IgD-negative memory B cell (primary cell): ENCODE measurements around the gene RASA1. TPM values are rescaled to one million over a fixed set of nuclear protein-coding genes. Genes with fewer than 3 reads are reported as not detected.

Experiments used
- H3K27ac Mint-ChIP-seq, 3 donors: one replicate each; pipeline ENCODE4 v1.8.0; 2020 to 2022; ENCODE audit warnings: mild to moderate bottlenecking in 3 of 3, mixed read lengths in 3 of 3, moderate library complexity in 1 of 3
- H3K27me3 Mint-ChIP-seq: one replicate; pipeline ENCODE4 v1.8.0; 2021; ENCODE audit warnings: mixed read lengths
- H3K36me3 Mint-ChIP-seq: one replicate; pipeline ENCODE4 v1.8.0; 2020; ENCODE audit warnings: mild to moderate bottlenecking, mixed read lengths
- H3K4me1 Mint-ChIP-seq, 3 donors: one replicate each; pipeline ENCODE4 v1.8.0; 2020 to 2022; ENCODE audit warnings: mixed read lengths in 3 of 3, mild to moderate bottlenecking in 1 of 3
- H3K4me3 Mint-ChIP-seq, 4 donors: one replicate each; pipeline ENCODE4 v1.8.0; 2020 to 2022; ENCODE audit warnings: mild to moderate bottlenecking in 4 of 4, mixed read lengths in 4 of 4, moderate library complexity in 3 of 4
- H3K9me3 Mint-ChIP-seq, 3 donors: one replicate each; pipeline ENCODE4 v1.8.0; 2020 to 2021; ENCODE audit warnings: mixed read lengths in 3 of 3, mild to moderate bottlenecking in 1 of 3
- polyA plus RNA-seq: library from polyadenylated mRNA; unstranded; fragments of 300-500 nt; fragmentation: Illumina TruSeq; gene quantifications from one replicate; pipeline ENCODE4 v1.2.3, GENCODE V29; 2021

Gene RASA1
- polyA plus RNA-seq, 1 donor from 2014 or later = 5.0 TPM

GRCh38 chr5:87392801-87393200 is 125.1 kb downstream of the RASA1 start:
- Mint-ChIP-seq H3K27me3 (no peaks in the 10 kb centered on the region), H3K36me3 (peaks cover 2% of the 10 kb centered on the region), H3K9me3 (no peaks in the 10 kb centered on the region), H3K4me3 (no peak overlapping the region), H3K4me1 (peaks cover 0 to 4% (median 0%) of the 10 kb centered on the region in 3 donors), H3K27ac (no peak overlapping the region)

- Mint-ChIP-seq H3K4me3 (peak overlapping the region in 1 of 4 donors; percentile 17), H3K36me3 (peaks cover 2% of the 10 kb centered on the region), H3K9me3 (no peaks in the 10 kb centered on the region), H3K27me3 (no peaks in the 10 kb centered on the region), H3K27ac (no peak overlapping the region), H3K4me1 (peaks cover 0 to 4% (median 0%) of the 10 kb centered on the region in 3 donors)
Measured at GRCh38 chr5:87393331-87393730, 125.6 kb downstream of the RASA1 start.

DNA sequence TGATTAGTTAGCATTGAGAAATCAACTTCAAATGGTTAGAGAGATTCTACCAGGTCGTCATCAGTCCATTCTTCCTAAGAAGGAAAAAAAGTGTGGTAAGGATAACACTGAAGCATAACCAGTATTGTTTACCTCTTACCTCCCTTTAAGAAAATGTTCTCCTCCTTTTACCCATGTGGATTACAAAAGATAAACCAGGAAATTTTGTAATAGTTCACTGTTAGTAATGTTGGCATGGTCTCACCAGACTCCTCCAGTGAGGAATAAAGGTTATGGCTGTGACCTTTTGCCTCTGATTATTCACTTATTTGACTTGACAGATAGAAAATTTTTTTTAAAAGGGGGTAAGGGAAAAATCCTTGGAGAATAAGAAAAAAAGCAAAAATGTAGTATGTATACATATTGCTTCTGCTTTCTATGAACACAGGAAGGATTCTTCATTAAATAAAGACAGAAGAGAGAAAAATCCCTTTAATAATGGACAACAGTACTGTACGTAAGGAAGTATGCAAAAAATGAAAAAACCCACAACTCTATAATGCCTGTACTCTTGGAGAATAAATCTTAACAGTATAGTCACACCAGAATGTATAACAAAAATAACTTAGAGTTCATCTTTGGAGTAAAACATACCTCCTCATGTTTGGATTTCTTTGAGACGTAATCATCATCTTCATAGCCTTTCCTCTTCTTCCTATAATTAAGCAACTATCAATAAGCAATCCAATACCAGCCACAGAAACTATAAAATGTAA is 126.9 kb downstream of the RASA1 start:
- H3K4me1 Mint-ChIP-seq = peaks cover 0 to 5% (median 3%) of the 10 kb centered on the region in 3 donors
- H3K4me3 Mint-ChIP-seq = no peak overlapping the region
- H3K27me3 Mint-ChIP-seq = no peaks in the 10 kb centered on the region
- H3K9me3 Mint-ChIP-seq = no peaks in the 10 kb centered on the region
- H3K36me3 Mint-ChIP-seq = peaks cover 2% of the 10 kb centered on the region
- H3K27ac Mint-ChIP-seq = peak overlapping the region in 2 of 3 donors; percentile 23 to 25

- Mint-ChIP-seq H3K27ac (peak overlapping the region in 1 of 3 donors; percentile 26), H3K9me3 (peaks cover 0 to 2% (median 0%) of the 10 kb centered on the region in 3 donors), H3K4me1 (peaks cover 0 to 9% (median 5%) of the 10 kb centered on the region in 3 donors), H3K27me3 (no peaks in the 10 kb centered on the region), H3K36me3 (peaks cover 4% of the 10 kb centered on the region), H3K4me3 (no peak overlapping the region)
Measured at GRCh38 chr5:87398981-87399614, 131.4 kb downstream of the RASA1 start.

DNA sequence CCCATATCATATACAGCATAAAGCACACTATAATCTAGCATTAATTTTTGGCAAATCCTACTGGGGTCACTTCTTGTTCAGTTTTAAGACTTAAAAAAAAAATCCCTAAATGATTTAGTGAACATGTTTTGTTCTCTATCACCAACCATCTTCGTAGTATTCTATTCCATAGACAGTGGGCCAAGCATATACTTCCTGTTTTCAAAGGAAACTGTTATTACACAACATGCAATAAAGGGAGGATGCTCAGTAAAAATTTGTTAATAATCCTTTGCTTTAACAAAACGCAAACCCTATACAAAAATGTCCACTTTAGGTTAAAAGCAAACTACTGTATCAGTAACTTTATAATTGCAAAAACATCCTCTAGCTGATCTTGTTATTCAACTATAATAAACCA is 132.0 kb downstream of the RASA1 start:
- Mint-ChIP-seq H3K27me3 (no peaks in the 10 kb centered on the region), H3K4me1 (peaks cover 0 to 9% (median 5%) of the 10 kb centered on the region in 3 donors), H3K36me3 (peaks cover 4% of the 10 kb centered on the region), H3K4me3 (no peak overlapping the region), H3K9me3 (peaks cover 0 to 2% (median 0%) of the 10 kb centered on the region in 3 donors), H3K27ac (peak overlapping the region in 1 of 3 donors; percentile 35)

- peaks cover 4% of the 10 kb centered on the region for H3K36me3 Mint-ChIP-seq
- H3K9me3 Mint-ChIP-seq = peaks cover 0 to 2% (median 0%) of the 10 kb centered on the region in 3 donors
- peaks cover 0 to 9% (median 5%) of the 10 kb centered on the region in 3 donors for H3K4me1 Mint-ChIP-seq
- no peaks in the 10 kb centered on the region for H3K27me3 Mint-ChIP-seq
- peak overlapping the region in 1 of 3 donors; percentile 9 for H3K27ac Mint-ChIP-seq
- H3K4me3 Mint-ChIP-seq = no peak overlapping the region
Measured at GRCh38 chr5:87400305-87400899, 132.7 kb downstream of the RASA1 start.

GRCh38 chr5:87401626-87402025 is 133.9 kb downstream of the RASA1 start:
- Mint-ChIP-seq H3K27me3 (no peaks in the 10 kb centered on the region), H3K4me1 (peaks cover 0 to 12% (median 11%) of the 10 kb centered on the region in 3 donors), H3K27ac (peak overlapping the region in 1 of 3 donors; percentile 78), H3K36me3 (peaks cover 4% of the 10 kb centered on the region), H3K9me3 (peaks cover 0 to 2% (median 0%) of the 10 kb centered on the region in 3 donors), H3K4me3 (no peak overlapping the region)

DNA sequence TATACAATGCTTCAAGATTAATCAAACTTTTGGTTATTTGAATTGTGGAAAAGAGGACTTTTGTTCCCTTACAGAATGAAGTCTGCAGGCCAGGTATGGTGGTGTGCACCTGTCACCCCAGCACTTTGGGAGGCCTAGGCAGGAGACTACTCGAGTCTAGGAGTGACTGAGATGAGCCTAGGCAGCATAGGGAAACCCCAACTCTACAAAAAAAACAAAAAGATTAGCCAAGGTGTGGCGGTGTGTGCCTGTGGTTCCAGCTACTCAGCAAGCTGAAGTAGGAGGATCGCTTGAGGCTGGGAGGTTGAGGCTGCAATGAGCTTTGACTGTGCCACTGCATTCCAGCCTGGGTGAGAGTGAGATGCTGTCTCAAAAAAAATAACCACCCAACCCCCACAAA is 135.7 kb downstream of the RASA1 start:
- Mint-ChIP-seq H3K27ac (no peak overlapping the region), H3K4me1 (peaks cover 1 to 29% (median 19%) of the 10 kb centered on the region in 3 donors), H3K36me3 (peaks cover 4% of the 10 kb centered on the region), H3K4me3 (no peak overlapping the region), H3K27me3 (no peaks in the 10 kb centered on the region), H3K9me3 (peaks cover 0 to 2% (median 0%) of the 10 kb centered on the region in 3 donors)

GRCh38 chr5:87403899-87404298 is 136.2 kb downstream of the RASA1 start:
- Mint-ChIP-seq H3K27me3 (no peaks in the 10 kb centered on the region), H3K4me1 (peaks cover 1 to 34% (median 24%) of the 10 kb centered on the region in 3 donors), H3K36me3 (peaks cover 4% of the 10 kb centered on the region), H3K27ac (no peak overlapping the region), H3K4me3 (no peak overlapping the region), H3K9me3 (peaks cover 0 to 2% (median 0%) of the 10 kb centered on the region in 3 donors)

- Mint-ChIP-seq H3K4me3 (no peak overlapping the region), H3K9me3 (peaks cover 0 to 2% (median 0%) of the 10 kb centered on the region in 3 donors), H3K27me3 (no peaks in the 10 kb centered on the region), H3K36me3 (peaks cover 4% of the 10 kb centered on the region), H3K27ac (no peak overlapping the region), H3K4me1 (peaks cover 2 to 33% (median 24%) of the 10 kb centered on the region in 3 donors)
Measured at GRCh38 chr5:87404359-87404758, 136.7 kb downstream of the RASA1 start.

GRCh38 chr5:87405472-87406155 is 137.9 kb downstream of the RASA1 start:
- peaks cover 0 to 2% (median 0%) of the 10 kb centered on the region in 3 donors for H3K9me3 Mint-ChIP-seq
- no peaks in the 10 kb centered on the region for H3K27me3 Mint-ChIP-seq
- peak overlapping the region in 2 of 3 donors; percentile 21 to 90 for H3K27ac Mint-ChIP-seq
- peaks cover 5 to 28% (median 18%) of the 10 kb centered on the region in 3 donors for H3K4me1 Mint-ChIP-seq
- no peak overlapping the region for H3K4me3 Mint-ChIP-seq
- peaks cover 4% of the 10 kb centered on the region for H3K36me3 Mint-ChIP-seq

- no peaks in the 10 kb centered on the region for H3K36me3 Mint-ChIP-seq
- peak overlapping the region; percentile 56 to 73 (median 67) for H3K27ac Mint-ChIP-seq
- peak overlapping the region in 2 of 4 donors; percentile 30 to 63 for H3K4me3 Mint-ChIP-seq
- no peaks in the 10 kb centered on the region for H3K27me3 Mint-ChIP-seq
- peaks cover 14 to 39% (median 33%) of the 10 kb centered on the region in 3 donors for H3K4me1 Mint-ChIP-seq
- H3K9me3 Mint-ChIP-seq = no peaks in the 10 kb centered on the region
Measured at GRCh38 chr5:87408204-87408603, 140.5 kb downstream of the RASA1 start.

GRCh38 chr5:87410931-87411330 is 143.2 kb downstream of the RASA1 start:
- H3K27me3 Mint-ChIP-seq = no peaks in the 10 kb centered on the region

DNA sequence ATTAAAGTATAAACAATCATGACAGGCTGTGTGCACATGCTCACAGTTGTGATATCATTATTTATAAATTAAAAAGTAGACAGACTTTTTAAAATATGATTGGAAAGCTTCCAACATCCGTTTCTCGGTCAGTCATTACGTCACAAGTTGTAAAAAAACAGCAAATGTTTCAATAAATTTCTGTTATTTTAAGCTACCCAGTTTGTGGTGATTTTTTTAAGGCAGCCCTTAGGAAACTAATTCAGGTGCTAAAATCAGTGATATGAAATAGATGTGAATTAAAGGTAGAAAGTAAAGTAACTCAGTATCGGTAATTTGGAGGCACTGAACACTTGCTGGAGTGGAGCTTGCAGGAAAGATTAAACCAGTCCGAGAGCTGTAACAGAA is 143.9 kb downstream of the RASA1 start:
- Mint-ChIP-seq H3K36me3 (no peaks in the 10 kb centered on the region), H3K27me3 (no peaks in the 10 kb centered on the region), H3K4me3 (peak overlapping the region; percentile 87 to 98 (median 96)), H3K9me3 (no peaks in the 10 kb centered on the region), H3K27ac (peak overlapping the region; percentile 80 to 99 (median 94)), H3K4me1 (peaks cover 18 to 35% (median 34%) of the 10 kb centered on the region in 3 donors)

More at GRCh38 chr5:87410931-87411330, 143.2 kb downstream of the RASA1 start:
- peak overlapping the region; percentile 34 to 62 (median 57) for H3K4me3 Mint-ChIP-seq
- H3K36me3 Mint-ChIP-seq = no peaks in the 10 kb centered on the region
- H3K9me3 Mint-ChIP-seq = no peaks in the 10 kb centered on the region
- H3K27ac Mint-ChIP-seq = peak overlapping the region; percentile 29 to 94 (median 46)
- peaks cover 18 to 39% (median 35%) of the 10 kb centered on the region in 3 donors for H3K4me1 Mint-ChIP-seq
